ENCODE measurements around the gene SIRPA. TPM values are rescaled to one million over a fixed set of nuclear protein-coding genes. Genes with fewer than 3 reads are reported as not detected.

The SIRPA gene
- total and polyA plus RNA-seq, 2 of the 8 experiments (the other 6 are each of a cell fraction or from before 2014, with no cell fraction given) = 3.9 to 4.3 TPM

DNA sequence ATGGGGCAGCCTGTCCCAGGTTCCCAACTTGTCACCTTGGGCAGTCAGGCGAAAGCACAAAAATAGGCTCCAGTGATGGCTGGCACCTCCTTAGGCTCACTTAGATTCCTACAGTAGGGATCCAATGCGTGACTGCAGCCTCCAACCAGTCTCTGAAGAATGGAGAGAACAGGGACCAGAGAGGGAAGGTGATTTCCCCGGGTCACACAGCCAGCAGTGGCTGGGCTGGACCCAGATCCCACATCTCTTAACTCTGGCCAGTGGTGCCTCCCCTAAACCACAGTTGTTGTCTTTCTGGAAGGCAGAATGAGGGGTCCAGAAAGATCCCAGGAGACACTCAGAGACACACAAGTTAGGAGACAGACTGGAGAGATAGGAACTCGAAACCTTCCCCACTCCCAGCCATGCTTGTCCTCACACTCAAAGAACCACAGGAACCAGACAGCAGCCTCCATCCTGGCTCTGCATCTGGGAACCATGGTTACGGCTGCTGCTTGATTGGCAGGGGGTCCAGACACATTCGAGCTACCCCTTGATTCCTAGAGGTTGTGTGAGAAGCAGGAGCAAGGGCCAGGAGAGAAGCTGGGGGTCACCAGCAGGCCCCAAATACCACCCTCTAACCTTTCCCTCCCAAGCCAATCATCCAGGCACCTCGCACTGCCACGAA lies 33.1 kb upstream of the SIRPA start:
- no peaks in the 10 kb centered on the region for H3K36me3 ChIP-seq (ENCODE audit: control insufficient read depth in 2 of 4, insufficient read depth in 4 of 4, low read length in 3 of 4)
- TF ChIP-seq EZH2 (IDR thresholded peaks at IDR 0.05; ENCODE audit: low read depth, low read length, severe bottlenecking) (no peak), ASH2L (IDR thresholded peaks at IDR 0.05; ENCODE audit: low read length) (no peak), RAD21 (IDR thresholded peaks at IDR 0.05 in 1 of 2, conservative IDR thresholded peaks at IDR 0.05 in 1 of 2; ENCODE audit: low read depth in 2 of 2, low read length in 2 of 2) (no peak), EP300 (IDR thresholded peaks at IDR 0.05; ENCODE audit: borderline replicate concordance in 1 of 2, low read depth in 2 of 2, low read length in 2 of 2) (no peak)

More for the DNA sequence above, 33.1 kb upstream of the SIRPA start:
- Histone ChIP-seq H3K56ac (replicated peaks; ENCODE audit: insufficient read length, low read depth, low read length) (no peak overlapping the region), H3K4me2 (ENCODE audit: insufficient read depth in 1 of 2, low read depth in 2 of 2, low read length in 2 of 2) (no peak overlapping the region), H3K4me1 (replicated peaks in 1 of 4; ENCODE audit: control insufficient read depth in 3 of 4, insufficient read depth in 4 of 4, low read length in 3 of 4) (peaks cover 0 to 3% (median 0%) of the 10 kb centered on the region in 4 experiments; a peak in 4 of 7 replicates), H3K9ac (replicated peaks in 1 of 4; ENCODE audit: extremely low read depth in 1 of 4, low read depth in 3 of 4, low read length in 3 of 4) (no peak overlapping the region), H3K23ac (ENCODE audit: insufficient read length) (no peak overlapping the region), H3K9me3 (ENCODE audit: insufficient read depth in 2 of 2, low read depth in 1 of 2, low read length in 1 of 2) (no peaks in the 10 kb centered on the region), H3K14ac (ENCODE audit: insufficient read length) (no peak overlapping the region), H3K18ac (ENCODE audit: extremely low read depth, low read length) (no peak overlapping the region), H2BK15ac (ENCODE audit: low read length) (peak overlapping the region; percentile 46; the same call in 1 of the 2 replicates), H4K20me1 (replicated peaks in 1 of 2; ENCODE audit: control insufficient read depth in 1 of 2, insufficient read depth in 2 of 2, low read length in 2 of 2) (no peaks in the 10 kb centered on the region), H3K27ac (ENCODE audit: low read depth, low read length) (no peak overlapping the region), H2BK5ac (ENCODE audit: low read depth, low read length) (no peak overlapping the region), H3K79me2 (ENCODE audit: control insufficient read depth in 1 of 2, insufficient read depth in 2 of 2, low read length in 2 of 2) (no peaks in the 10 kb centered on the region), H4K8ac (ENCODE audit: extremely low read depth, insufficient read depth, low read length) (no peak overlapping the region; the same call in 1 of the 2 replicates), H3K4ac (replicated peaks; ENCODE audit: insufficient read length, low read depth, low read length) (no peak overlapping the region), H2AFZ (ENCODE audit: low read length) (no peak overlapping the region), H4K5ac (ENCODE audit: insufficient read length, low read depth, low read length) (no peak overlapping the region), H4K91ac (replicated peaks; ENCODE audit: insufficient read length, low read length) (no peak overlapping the region), H3K79me1 (ENCODE audit: low read depth, low read length) (no peaks in the 10 kb centered on the region), H2BK12ac (ENCODE audit: low read depth, low read length) (no peak overlapping the region), H3K27me3 (replicated peaks in 1 of 4; ENCODE audit: control insufficient read depth in 3 of 4, extremely low read depth in 1 of 4, insufficient read depth in 3 of 4, low read length in 3 of 4) (no peaks in the 10 kb centered on the region), H3K4me3 (ENCODE audit: extremely low read depth in 1 of 4, insufficient read depth in 2 of 4, low read depth in 3 of 4, low read length in 4 of 4) (no peak overlapping the region), H2BK120ac (replicated peaks; ENCODE audit: low read depth, low read length) (no peak overlapping the region), H2AK5ac (ENCODE audit: low read depth, low read length) (no peak overlapping the region), H2BK20ac (ENCODE audit: low read length) (no peak overlapping the region), H3K23me2 (ENCODE audit: low read depth, low read length) (no peaks in the 10 kb centered on the region)
- no peak for FAIRE-seq
- DNase-seq (ENCODE audit: low read depth in 1 of 2, low spot score in 2 of 2) = no peak
- POLR2A ChIA-PET (ENCODE audit: partially characterized antibody) = no interaction called here
- WGBS, 2 experiments (ENCODE audit: extremely low coverage in 1 of 2, insufficient coverage in 1 of 2, insufficient read length in 1 of 2, insufficient replicate concordance in 2 of 2, low coverage in 1 of 2, low lambda C conversion rate in 2 of 2, missing lambda C conversion rate in 1 of 2) = 85% methylated on average over 8 of the region's 8 CpGs; no CpG with 5 or more reads in 1 of the 2 experiments
- CTCF ChIA-PET (ENCODE audit: partially characterized antibody) = interaction anchor here (0.9 to 1.6 kb wide), 3 partner anchors 9 to 62 kb away, joined by 3 to 6 read pairs (median 4); no protein-coding TSS in a partner anchor
